Measurements from ENCODE around the gene POC5. TPM values are rescaled to one million over a fixed set of nuclear protein-coding genes. Genes with fewer than 3 reads are reported as not detected.

Gene POC5
- total RNA-seq, 3 donors from 2014 or later (not counting 1 experiment from before 2014, with no cell fraction given): 12.4 to 16.6 (median 12.5) TPM

- Mint-ChIP-seq H3K9me3 (no peaks in the 10 kb centered on the region), H3K4me3 (no peak overlapping the region), H3K36me3 (no peaks in the 10 kb centered on the region), H3K4me1 (peaks cover 0 to 7% of the 10 kb centered on the region in 2 donors), H3K27ac (no peak overlapping the region), H3K27me3 (ENCODE audit: low read depth in 2 of 2) (peaks cover 0 to 5% of the 10 kb centered on the region in 2 donors)
- intact Hi-C loops (cut with micrococcal nuclease): no loop called here
- H3K4me3 ChIP-seq (ENCODE audit: low read length): no peak overlapping the region
- no peaks in the 10 kb centered on the region for H3K36me3 ChIP-seq (ENCODE audit: control insufficient read depth, insufficient read depth, low read length)
- H3K27me3 ChIP-seq (ENCODE audit: control insufficient read depth, insufficient read depth, low read length): no peaks in the 10 kb centered on the region
- no CpG with 5 or more reads among the region's 2 CpGs for WGBS (ENCODE audit: insufficient coverage)
- no peak for DNase-seq
- TF ChIP-seq CTCF (IDR thresholded peaks at IDR 0.05): no peak
- ATAC-seq: no peak
- no peaks in the 10 kb centered on the region for H3K9me3 ChIP-seq (ENCODE audit: control insufficient read depth, insufficient read depth, low read length)
- no peak overlapping the region for H3K27ac ChIP-seq (ENCODE audit: low read length)
- no peaks in the 10 kb centered on the region for H3K4me1 ChIP-seq (ENCODE audit: control insufficient read depth, insufficient read depth, low read length)
Measured at GRCh38 chr5:75653521-75653920, 63.7 kb downstream of the POC5 start.

- Mint-ChIP-seq H3K4me3 (no peak overlapping the region), H3K36me3 (no peaks in the 10 kb centered on the region), H3K27ac (no peak overlapping the region), H3K27me3 (ENCODE audit: low read depth in 2 of 2) (peaks cover 0 to 5% of the 10 kb centered on the region in 2 donors), H3K4me1 (peaks cover 0 to 7% of the 10 kb centered on the region in 2 donors), H3K9me3 (no peaks in the 10 kb centered on the region)
- Histone ChIP-seq H3K27ac (ENCODE audit: low read length) (no peak overlapping the region), H3K9me3 (ENCODE audit: control insufficient read depth, insufficient read depth, low read length) (no peaks in the 10 kb centered on the region), H3K4me1 (ENCODE audit: control insufficient read depth, insufficient read depth, low read length) (no peaks in the 10 kb centered on the region), H3K4me3 (ENCODE audit: low read length) (no peak overlapping the region), H3K27me3 (ENCODE audit: control insufficient read depth, insufficient read depth, low read length) (no peaks in the 10 kb centered on the region), H3K36me3 (ENCODE audit: control insufficient read depth, insufficient read depth, low read length) (no peaks in the 10 kb centered on the region)
- intact Hi-C loops (cut with micrococcal nuclease): no loop called here
- 95% methylated on average over 4 of the region's 4 CpGs for WGBS (ENCODE audit: insufficient coverage)
- no peak for TF ChIP-seq CTCF (IDR thresholded peaks at IDR 0.05)
- DNase-seq (no peak), ATAC-seq (no peak)
Measured at GRCh38 chr5:75651575-75652238, 65.5 kb downstream of the POC5 start.

GRCh38 chr5:75648712-75649111 lies 68.5 kb downstream of the POC5 start:
- no peaks in the 10 kb centered on the region for H3K4me1 ChIP-seq (ENCODE audit: control insufficient read depth, insufficient read depth, low read length)
- no peak overlapping the region for H3K27ac Mint-ChIP-seq
- H3K9me3 ChIP-seq (ENCODE audit: control insufficient read depth, insufficient read depth, low read length): no peaks in the 10 kb centered on the region
- H3K27ac ChIP-seq (ENCODE audit: low read length): no peak overlapping the region
- no peaks in the 10 kb centered on the region for H3K36me3 Mint-ChIP-seq
- TF ChIP-seq CTCF (IDR thresholded peaks at IDR 0.05): no peak
- intact Hi-C loops (cut with micrococcal nuclease): no loop called here
- WGBS (ENCODE audit: insufficient coverage): no CpG with 5 or more reads among the region's 2 CpGs
- H3K27me3 Mint-ChIP-seq (ENCODE audit: low read depth in 2 of 2): no peaks in the 10 kb centered on the region
- H3K4me3 ChIP-seq (ENCODE audit: low read length): no peak overlapping the region
- DNase-seq: no peak
- H3K4me1 Mint-ChIP-seq: no peaks in the 10 kb centered on the region
- no peak for ATAC-seq
- H3K27me3 ChIP-seq (ENCODE audit: control insufficient read depth, insufficient read depth, low read length): no peaks in the 10 kb centered on the region
- no peak overlapping the region for H3K4me3 Mint-ChIP-seq
- H3K36me3 ChIP-seq (ENCODE audit: control insufficient read depth, insufficient read depth, low read length): no peaks in the 10 kb centered on the region
- no peaks in the 10 kb centered on the region for H3K9me3 Mint-ChIP-seq

GRCh38 chr5:75640826-75641225 lies 76.4 kb downstream of the POC5 start:
- peaks cover 2% of the 10 kb centered on the region for H3K27me3 ChIP-seq (ENCODE audit: control insufficient read depth, insufficient read depth, low read length)
- DNase-seq: no peak
- 100% methylated on average over 2 of the region's 2 CpGs for WGBS (ENCODE audit: insufficient coverage)
- H3K4me3 Mint-ChIP-seq: no peak overlapping the region
- H3K9me3 Mint-ChIP-seq: no peaks in the 10 kb centered on the region
- no peaks in the 10 kb centered on the region for H3K9me3 ChIP-seq (ENCODE audit: control insufficient read depth, insufficient read depth, low read length)
- H3K4me1 Mint-ChIP-seq: no peaks in the 10 kb centered on the region
- H3K27me3 Mint-ChIP-seq (ENCODE audit: low read depth in 2 of 2): peaks cover 4 to 10% of the 10 kb centered on the region in 2 donors
- no peak overlapping the region for H3K27ac Mint-ChIP-seq
- no peaks in the 10 kb centered on the region for H3K36me3 ChIP-seq (ENCODE audit: control insufficient read depth, insufficient read depth, low read length)
- H3K27ac ChIP-seq (ENCODE audit: low read length): no peak overlapping the region
- no peak for ATAC-seq
- no peak overlapping the region for H3K4me3 ChIP-seq (ENCODE audit: low read length)
- no peaks in the 10 kb centered on the region for H3K36me3 Mint-ChIP-seq
- no peak for TF ChIP-seq CTCF (IDR thresholded peaks at IDR 0.05)
- no peaks in the 10 kb centered on the region for H3K4me1 ChIP-seq (ENCODE audit: control insufficient read depth, insufficient read depth, low read length)
- intact Hi-C loops (cut with micrococcal nuclease): no loop called here

Data from natural killer cell (primary cell).